GM12891 (cell line): ENCODE data around the gene HDLBP.

Source experiments
- DNase-seq: peaks from one replicate; pipeline ENCODE4 v3.0.0; 2011; ENCODE audit warnings: low spot score; ENCODE audit not compliant: insufficient read length
- FAIRE-seq: peaks from 2 replicates; lab custom pipeline; 2011; peaks lifted over from hg19 to GRCh38; lab: Jason Lieb, UNC
- PAX5 ChIP-seq: IDR thresholded peaks from 2 replicates; pipeline ENCODE4 v1.6.1; 2011; ENCODE audit warnings: low read length, moderate library complexity, mild to moderate bottlenecking; ENCODE audit not compliant: insufficient read depth, severe bottlenecking
- POLR2A ChIP-seq: IDR thresholded peaks from 2 replicates; pipeline ENCODE4 v1.6.1; 2011; ENCODE audit warnings: low read depth, low read length, control low read depth
- POLR2AphosphoS5 ChIP-seq: IDR thresholded peaks from 2 replicates; pipeline ENCODE4 v1.6.1; 2011; ENCODE audit warnings: low read depth, low read length, control low read depth
- POU2F2 ChIP-seq: IDR thresholded peaks from 2 replicates; pipeline ENCODE4 v1.6.1; 2011; ENCODE audit warnings: low read depth, mild to moderate bottlenecking, control low read depth, low read length, moderate library complexity
- SPI1 ChIP-seq: IDR thresholded peaks from 2 replicates; pipeline ENCODE4 v1.6.1; 2011; ENCODE audit warnings: low read depth, low read length, control low read depth
- TAF1 ChIP-seq: IDR thresholded peaks from 2 replicates; pipeline ENCODE4 v1.6.1; 2011; ENCODE audit warnings: low read depth, low read length, control low read depth

Gene HDLBP

DNA sequence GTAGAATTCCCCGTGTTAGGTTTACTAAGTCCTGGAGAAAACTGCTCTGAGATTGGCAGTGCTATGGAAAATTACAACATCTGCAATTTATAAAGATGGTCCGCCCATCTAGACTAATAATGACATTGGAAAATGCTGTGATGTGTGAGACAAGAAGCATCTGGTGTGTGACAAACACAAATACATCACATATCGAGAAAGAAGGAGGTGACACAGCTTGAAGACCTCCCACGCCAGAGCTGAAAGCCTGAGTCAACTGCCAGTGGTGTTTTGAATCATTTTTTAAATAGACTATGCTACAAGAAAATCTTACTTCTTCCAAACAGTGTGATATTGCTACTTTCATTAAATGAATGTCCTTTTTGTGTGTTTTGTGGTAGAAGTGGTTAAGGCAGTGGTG, 135.6 kb downstream of the HDLBP start:
- FAIRE-seq: no peak
- DNase-seq: no peak
- TF ChIP-seq PAX5 (no peak), TAF1 (no peak), POU2F2 (no peak), POLR2A (no peak), SPI1 (no peak), POLR2AphosphoS5 (no peak)

DNA sequence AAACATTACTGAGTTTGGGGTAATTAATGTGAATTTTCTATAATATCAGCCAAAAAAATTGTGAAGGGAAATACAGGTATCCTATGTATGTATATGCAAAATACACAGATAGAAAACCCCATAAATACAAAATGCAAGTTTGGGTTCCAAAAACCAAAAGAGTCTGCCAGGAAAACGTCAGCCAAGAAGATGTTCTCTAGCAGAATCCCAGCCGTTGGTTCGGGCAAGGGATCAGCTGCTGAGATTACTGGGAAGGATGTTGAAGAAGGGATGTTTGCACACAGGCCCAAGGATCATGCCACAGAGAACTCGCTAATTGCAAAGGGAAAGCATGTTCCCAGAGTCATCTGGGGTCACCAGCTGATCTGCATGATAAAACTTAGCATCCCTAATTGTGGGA, 136.5 kb downstream of the HDLBP start:
- FAIRE-seq: no peak
- TF ChIP-seq POLR2A (no peak), TAF1 (no peak)
- DNase-seq: no peak

DNA sequence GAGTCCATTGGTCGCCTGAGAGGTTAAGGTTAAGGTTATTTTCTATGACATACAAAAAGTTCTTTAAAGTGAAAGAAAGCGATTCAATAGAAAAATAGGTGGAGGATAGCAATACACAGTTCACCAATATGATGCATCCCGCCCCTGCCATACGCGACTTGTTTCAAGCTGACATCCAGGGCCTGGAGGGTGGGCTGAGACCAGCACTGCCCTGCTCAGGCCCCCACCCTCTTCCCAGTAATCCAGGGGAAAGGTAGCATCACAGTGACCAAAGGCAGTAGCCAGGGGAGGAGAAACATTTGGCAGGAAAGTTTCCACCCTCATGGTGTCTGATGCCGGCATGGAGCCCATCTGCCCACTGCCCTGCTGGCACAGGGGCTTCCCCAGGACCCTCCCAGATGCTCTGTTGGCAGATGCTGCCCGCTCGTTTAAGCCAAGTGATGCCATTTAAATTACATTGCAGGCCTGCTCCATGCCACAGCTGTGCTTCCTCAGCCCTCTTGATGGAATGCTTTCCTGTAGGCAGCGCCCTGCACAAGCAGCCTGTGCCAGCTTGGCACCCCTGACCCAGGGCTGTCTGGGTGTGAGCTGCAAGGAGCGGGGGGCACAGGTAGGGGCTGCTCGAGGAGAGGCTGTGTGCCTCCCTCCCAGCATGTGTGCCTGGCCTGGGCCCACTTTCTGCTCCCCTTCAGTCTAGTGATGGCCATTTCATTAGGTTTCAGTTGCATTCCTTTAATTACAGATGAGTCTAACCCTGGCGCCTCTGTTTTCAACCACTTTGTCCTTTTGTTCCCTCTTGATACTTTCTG, 137.7 kb downstream of the HDLBP start:
- TF ChIP-seq TAF1 (no peak), POU2F2 (no peak), POLR2AphosphoS5 (no peak), PAX5 (no peak), POLR2A (no peak), SPI1 (no peak)
- DNase-seq (no peak), FAIRE-seq (no peak)
